Suprapubic skin (tissue), 3 donors: ENCODE data around the gene ERCC6.

ENCODE experiments used
- EP300 ChIP-seq: sonication (generic); formaldehyde crosslinking; IDR thresholded peaks from one replicate; pipeline ENCODE4 v1.6.1; 2017; ENCODE audit warnings: antibody characterized with exemption
- POLR2A ChIP-seq, 2 donors: fragments of 450-650 bp; IDR thresholded peaks; one replicate each; pipeline ENCODE4 v1.6.1; 2017; ENCODE audit warnings: antibody characterized with exemption in 2 of 2, mild to moderate bottlenecking in 2 of 2, moderate library complexity in 2 of 2
- TF ChIP-seq, protein P1 (sequence below), 2 donors: fragments of 200-600 bp in 1 of 2; fragments of 450-650 bp in 1 of 2; sonication (generic) in 1 of 2; IDR thresholded peaks; one replicate each; pipeline ENCODE4 v1.5.1; 2016 to 2019; ENCODE audit warnings: antibody characterized with exemption in 2 of 2, mild to moderate bottlenecking in 1 of 2, moderate library complexity in 1 of 2

DNA sequence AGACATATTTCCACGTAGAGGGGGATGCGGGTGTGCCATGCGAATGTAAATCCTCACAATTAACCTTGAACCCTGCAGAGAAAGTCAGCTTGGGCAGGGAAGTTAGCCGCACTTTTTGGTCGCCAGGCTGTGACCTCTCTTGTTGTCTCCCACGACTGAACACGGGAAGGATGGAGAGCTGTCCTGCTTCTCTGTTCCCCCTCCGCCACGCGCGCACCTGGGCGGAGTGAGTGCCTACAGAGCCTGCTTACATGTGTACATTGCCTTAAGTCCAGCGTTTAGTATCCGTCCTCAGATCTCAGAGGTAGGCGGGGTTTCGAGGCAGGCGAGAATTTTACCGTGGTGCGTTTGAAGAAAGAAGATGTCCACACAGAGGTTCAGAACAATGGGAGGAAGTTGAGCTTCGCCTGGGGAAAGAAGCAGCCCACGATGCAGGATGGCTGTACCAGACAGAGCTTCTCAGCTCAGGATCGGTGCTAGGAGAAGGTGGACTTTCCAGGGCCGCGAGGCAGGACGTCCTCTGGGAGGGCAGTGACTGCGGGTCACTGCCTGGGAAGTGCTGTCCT lies 482 bp upstream of the ERCC6 start:
- TF ChIP-seq EP300 (no peak), POLR2A (IDR thresholded peaks at IDR 0.05) (no peak)
- TF ChIP-seq, protein P1, sequence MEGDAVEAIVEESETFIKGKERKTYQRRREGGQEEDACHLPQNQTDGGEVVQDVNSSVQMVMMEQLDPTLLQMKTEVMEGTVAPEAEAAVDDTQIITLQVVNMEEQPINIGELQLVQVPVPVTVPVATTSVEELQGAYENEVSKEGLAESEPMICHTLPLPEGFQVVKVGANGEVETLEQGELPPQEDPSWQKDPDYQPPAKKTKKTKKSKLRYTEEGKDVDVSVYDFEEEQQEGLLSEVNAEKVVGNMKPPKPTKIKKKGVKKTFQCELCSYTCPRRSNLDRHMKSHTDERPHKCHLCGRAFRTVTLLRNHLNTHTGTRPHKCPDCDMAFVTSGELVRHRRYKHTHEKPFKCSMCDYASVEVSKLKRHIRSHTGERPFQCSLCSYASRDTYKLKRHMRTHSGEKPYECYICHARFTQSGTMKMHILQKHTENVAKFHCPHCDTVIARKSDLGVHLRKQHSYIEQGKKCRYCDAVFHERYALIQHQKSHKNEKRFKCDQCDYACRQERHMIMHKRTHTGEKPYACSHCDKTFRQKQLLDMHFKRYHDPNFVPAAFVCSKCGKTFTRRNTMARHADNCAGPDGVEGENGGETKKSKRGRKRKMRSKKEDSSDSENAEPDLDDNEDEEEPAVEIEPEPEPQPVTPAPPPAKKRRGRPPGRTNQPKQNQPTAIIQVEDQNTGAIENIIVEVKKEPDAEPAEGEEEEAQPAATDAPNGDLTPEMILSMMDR (IDR thresholded peaks at IDR 0.05): no peak
